GM23248 (cell line): Measurements from ENCODE around the gene HABP2.

Source experiments
- EZH2 ChIP-seq: fragments of 200-600 bp; sonication (generic); IDR thresholded peaks from 2 replicates; pipeline ENCODE4 v1.6.1; 2018; ENCODE audit warnings: antibody characterized with exemption, mild to moderate bottlenecking; ENCODE audit not compliant: insufficient read depth, poor library complexity, severe bottlenecking
- EZH2phosphoT487 ChIP-seq: fragments of 200-600 bp; sonication (generic); IDR thresholded peaks from 2 replicates; pipeline ENCODE4 v1.6.1; 2018; ENCODE audit warnings: antibody characterized with exemption, moderate library complexity, mild to moderate bottlenecking, low read depth; ENCODE audit not compliant: insufficient read depth

DNA sequence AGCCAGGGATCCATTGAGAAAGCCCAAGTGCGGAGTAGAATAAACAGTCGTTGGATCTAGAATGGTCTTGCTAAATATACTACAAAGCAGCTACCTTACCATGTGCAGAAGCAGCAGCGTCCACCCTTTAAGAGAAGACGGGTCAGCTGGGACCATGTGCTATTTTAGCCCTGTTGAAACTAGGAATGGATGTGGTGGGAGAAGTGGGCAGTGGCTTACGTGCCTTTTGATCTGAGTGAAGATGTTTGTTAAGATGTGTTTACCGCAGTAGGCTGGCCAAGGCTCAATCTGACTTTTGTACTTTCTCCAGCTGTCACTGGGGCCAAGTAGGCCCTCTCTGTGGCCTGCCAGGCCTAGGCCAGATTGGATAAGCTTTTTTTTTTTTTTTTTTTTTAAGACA is 9.2 kb downstream of the HABP2 start:
- TF ChIP-seq EZH2 (no peak), EZH2phosphoT487 (no peak)
